Right atrium auricular region (tissue), 2 donors: ENCODE data around the gene UTP11. TPM values are rescaled to one million over a fixed set of nuclear protein-coding genes. Genes with fewer than 3 reads are reported as not detected.
"Not testable (repeated sequence)": the region's sequence is repeated elsewhere in the genome, so short reads cannot be mapped to it uniquely, and the experiment has no call there.

ENCODE experiments used
- DNase-seq: peaks from one replicate; pipeline ENCODE4 v3.0.0-alpha.2; 2019; ENCODE audit warnings: low spot score
- H3K27ac ChIP-seq, 2 donors: fragments of 200-600 bp; sonication (generic); 1 replicate in 1 of 2; 2 replicates in 1 of 2; pipeline ENCODE4 v1.5.1; 2016 to 2019
- H3K27me3 ChIP-seq, 2 donors: fragments of 200-600 bp; sonication (generic); one replicate each; pipeline versions ENCODE4 v1.5.1 to v1.6.0; 2017 to 2019
- H3K36me3 ChIP-seq: fragments of 200-600 bp; sonication (generic); one replicate; pipeline ENCODE4 v1.5.1; 2016
- H3K4me1 ChIP-seq, 2 donors: fragments of 200-600 bp; sonication (generic); one replicate each; pipeline versions ENCODE4 v1.5.1 to v1.6.0; 2017 to 2019
- H3K4me3 ChIP-seq, 2 donors: fragments of 200-600 bp; sonication (generic); 1 replicate in 1 of 2; 2 replicates in 1 of 2; pipeline ENCODE4 v1.5.1; 2017 to 2019; ENCODE audit warnings: mild to moderate bottlenecking in 1 of 2, moderate library complexity in 1 of 2
- H3K9me3 ChIP-seq, 2 donors: fragments of 200-600 bp; sonication (generic); one replicate each; pipeline ENCODE4 v1.5.1; 2019
- total RNA-seq, 2 donors: library from RNA; depleted of rRNA; stranded (reverse); fragments of >200 nt; gene quantifications; one replicate each; pipeline ENCODE4 v1.1.0, GENCODE V29; 2016
- TF ChIP-seq, protein P1 (sequence below), 2 donors: fragments of 200-600 bp; sonication (generic); IDR thresholded peaks; one replicate each; pipeline ENCODE4 v1.5.1; 2019; ENCODE audit warnings: antibody characterized with exemption in 2 of 2

The UTP11 gene, protein sequence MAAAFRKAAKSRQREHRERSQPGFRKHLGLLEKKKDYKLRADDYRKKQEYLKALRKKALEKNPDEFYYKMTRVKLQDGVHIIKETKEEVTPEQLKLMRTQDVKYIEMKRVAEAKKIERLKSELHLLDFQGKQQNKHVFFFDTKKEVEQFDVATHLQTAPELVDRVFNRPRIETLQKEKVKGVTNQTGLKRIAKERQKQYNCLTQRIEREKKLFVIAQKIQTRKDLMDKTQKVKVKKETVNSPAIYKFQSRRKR
- total RNA-seq, result 10 to 100 TPM; 29.2 to 53.7 TPM

DNA sequence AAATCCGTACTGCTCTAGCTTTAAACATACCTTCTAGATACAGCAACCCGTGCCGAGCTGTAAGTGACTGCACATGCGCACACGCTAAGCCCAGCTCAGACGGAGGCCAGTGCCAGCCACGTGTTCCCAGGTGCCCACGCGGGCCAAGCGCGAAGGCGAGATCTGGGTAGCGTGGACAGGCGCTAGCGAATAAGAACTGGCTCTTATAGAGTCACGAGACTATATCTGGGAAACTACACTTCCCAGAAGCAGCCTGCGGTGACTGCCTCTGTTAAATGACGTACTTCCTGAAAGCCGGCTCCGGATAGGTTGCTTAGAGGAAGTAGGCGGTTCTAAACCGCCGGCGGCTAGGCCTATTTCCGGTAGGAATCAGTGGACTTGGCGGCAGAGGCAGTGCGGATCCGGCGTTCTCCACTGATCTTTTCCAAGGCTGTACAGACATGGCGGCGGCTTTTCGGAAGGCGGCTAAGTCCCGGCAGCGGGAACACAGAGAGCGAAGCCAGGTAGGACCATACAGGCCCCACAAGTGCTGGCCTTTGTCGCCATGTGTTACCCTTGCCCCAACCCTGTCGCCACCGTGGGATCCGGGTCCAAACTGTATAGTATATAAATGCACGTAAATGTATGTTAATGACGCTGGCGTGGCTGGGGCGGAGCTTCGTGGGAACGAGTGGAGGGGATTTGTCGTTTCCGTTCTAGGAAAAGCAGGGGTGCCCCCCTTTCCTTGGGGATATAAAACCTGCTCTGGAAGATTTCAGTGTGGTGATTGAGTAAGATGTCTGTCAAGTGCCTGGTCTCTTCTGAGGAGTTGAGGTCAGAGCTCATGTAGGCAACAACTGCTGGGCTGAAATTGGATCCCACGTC, at the start of gene UTP11:
Gene UTP11 (plus strand): TSS at position 372 of the 864 bp plus-strand sequence. CDS start 69 bp downstream, at position 441.
- no peaks in the 10 kb centered on the region for H3K9me3 ChIP-seq
- H3K27me3 ChIP-seq, result no peaks in the 10 kb centered on the region
- peak within 1 kb of the TSS; percentile 86 to 91 for H3K4me3 ChIP-seq
- TF ChIP-seq, protein P1, sequence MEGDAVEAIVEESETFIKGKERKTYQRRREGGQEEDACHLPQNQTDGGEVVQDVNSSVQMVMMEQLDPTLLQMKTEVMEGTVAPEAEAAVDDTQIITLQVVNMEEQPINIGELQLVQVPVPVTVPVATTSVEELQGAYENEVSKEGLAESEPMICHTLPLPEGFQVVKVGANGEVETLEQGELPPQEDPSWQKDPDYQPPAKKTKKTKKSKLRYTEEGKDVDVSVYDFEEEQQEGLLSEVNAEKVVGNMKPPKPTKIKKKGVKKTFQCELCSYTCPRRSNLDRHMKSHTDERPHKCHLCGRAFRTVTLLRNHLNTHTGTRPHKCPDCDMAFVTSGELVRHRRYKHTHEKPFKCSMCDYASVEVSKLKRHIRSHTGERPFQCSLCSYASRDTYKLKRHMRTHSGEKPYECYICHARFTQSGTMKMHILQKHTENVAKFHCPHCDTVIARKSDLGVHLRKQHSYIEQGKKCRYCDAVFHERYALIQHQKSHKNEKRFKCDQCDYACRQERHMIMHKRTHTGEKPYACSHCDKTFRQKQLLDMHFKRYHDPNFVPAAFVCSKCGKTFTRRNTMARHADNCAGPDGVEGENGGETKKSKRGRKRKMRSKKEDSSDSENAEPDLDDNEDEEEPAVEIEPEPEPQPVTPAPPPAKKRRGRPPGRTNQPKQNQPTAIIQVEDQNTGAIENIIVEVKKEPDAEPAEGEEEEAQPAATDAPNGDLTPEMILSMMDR (IDR thresholded peaks at IDR 0.05), result no peak
- H3K4me1 ChIP-seq, result peaks cover 0 to 40% of the 10 kb centered on the region in 2 donors
- H3K36me3 ChIP-seq, result peaks cover 16% of the 10 kb centered on the region
- H3K27ac ChIP-seq, result peak within 1 kb of the TSS; percentile 92
- DNase-seq, result peak; percentile 99

DNA sequence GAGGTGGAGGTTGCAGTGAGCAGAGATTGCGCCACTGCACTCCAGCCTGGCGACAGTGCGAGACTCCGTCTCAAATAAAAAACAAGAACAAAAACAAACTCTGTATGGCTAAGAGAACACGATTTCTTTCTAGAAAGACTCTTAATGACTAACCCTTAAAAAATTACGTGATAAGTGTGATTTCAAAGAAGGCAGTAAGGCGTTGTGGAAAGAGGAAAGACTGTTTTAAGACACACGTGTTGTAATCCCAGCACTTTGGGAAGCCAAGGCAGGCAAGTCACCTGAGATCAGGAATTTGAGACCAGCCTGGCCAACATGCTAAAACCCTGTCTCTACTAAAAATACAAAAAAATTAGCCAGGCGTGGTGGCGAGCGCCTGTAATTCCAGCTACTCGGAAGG, 48.4 kb upstream of the UTP11 start:
- H3K4me3 ChIP-seq, DNase-seq, H3K9me3 ChIP-seq: not testable (repeated sequence)

DNA sequence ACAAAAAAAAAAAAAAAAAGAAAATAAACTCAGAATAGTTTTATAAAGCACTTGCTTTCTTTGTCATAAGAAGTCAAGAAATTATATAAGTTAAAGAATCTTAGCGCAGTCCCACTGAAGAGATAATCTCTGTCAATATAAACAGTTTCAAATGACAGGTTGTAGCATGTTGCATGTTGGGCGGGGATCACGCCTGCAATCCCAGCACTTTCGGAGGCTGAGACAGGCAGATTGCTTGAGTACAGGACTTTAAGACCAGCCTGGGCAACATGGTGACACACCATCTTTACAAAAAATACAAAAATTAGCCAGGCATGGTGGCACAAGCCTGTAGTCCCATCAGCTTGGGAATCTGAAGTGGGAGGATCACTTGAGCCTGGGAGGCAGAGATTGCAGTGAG, 47.2 kb upstream of the UTP11 start:
- TF ChIP-seq, protein P1 (IDR thresholded peaks at IDR 0.05), result no peak
- Histone ChIP-seq H3K4me3 (no peak overlapping the region), H3K36me3 (peaks cover 52% of the 10 kb centered on the region), H3K9me3 (no peaks in the 10 kb centered on the region), H3K27me3 (no peaks in the 10 kb centered on the region), H3K27ac (no peak overlapping the region), H3K4me1 (no peaks in the 10 kb centered on the region)
- no peak for DNase-seq

More for the DNA sequence above, 48.4 kb upstream of the UTP11 start:
- not testable (repeated sequence) for H3K27ac ChIP-seq, H3K27me3 ChIP-seq, H3K4me1 ChIP-seq
- peaks cover 52% of the 10 kb centered on the region for H3K36me3 ChIP-seq

DNA sequence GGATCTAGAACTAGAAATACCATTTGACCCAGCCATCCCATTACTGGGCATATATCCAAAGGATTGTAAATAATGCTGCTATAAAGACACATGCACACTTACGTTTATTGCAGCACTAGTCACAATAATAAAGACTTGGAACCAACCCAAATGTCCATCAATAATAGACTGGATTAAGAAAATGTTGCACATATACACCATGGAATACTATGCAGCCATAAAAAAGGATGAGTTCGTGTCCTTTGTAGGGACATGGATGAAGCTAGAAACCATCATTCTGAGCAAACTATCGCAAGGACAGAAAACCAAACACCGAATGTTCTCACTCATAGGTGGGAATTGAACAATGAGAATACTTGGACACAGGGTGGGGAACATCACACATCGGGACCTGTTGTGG, 38.9 kb upstream of the UTP11 start:
- not testable (repeated sequence) for DNase-seq, H3K27ac ChIP-seq, H3K4me1 ChIP-seq, H3K27me3 ChIP-seq, H3K9me3 ChIP-seq, H3K4me3 ChIP-seq
- peaks cover 67% of the 10 kb centered on the region for H3K36me3 ChIP-seq

DNA sequence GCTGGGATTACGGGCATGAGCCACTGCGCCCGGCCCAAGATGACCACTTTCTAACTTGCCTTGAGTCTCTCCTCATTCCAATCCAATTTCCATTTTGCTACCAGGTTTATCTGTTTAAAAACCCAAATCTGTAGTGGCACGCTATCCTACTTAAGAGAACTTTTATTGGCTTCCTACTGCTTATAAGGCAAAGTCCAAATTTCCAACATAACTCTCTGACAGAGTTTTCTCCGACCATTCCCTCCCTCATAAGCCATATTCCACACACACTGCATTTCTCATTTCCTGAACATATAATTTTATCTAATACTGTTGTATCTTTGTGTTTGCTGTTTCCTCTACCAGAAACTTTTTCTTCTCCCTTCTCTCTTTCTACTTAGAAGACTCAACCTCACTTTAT, 38.0 kb upstream of the UTP11 start:
- H3K4me1 ChIP-seq, result no peaks in the 10 kb centered on the region
- DNase-seq, result no peak
- peaks cover 67% of the 10 kb centered on the region for H3K36me3 ChIP-seq
- no peak overlapping the region for H3K27ac ChIP-seq
- no peak overlapping the region for H3K4me3 ChIP-seq
- no peaks in the 10 kb centered on the region for H3K9me3 ChIP-seq
- TF ChIP-seq, protein P1 (IDR thresholded peaks at IDR 0.05), result no peak
- no peaks in the 10 kb centered on the region for H3K27me3 ChIP-seq

DNA sequence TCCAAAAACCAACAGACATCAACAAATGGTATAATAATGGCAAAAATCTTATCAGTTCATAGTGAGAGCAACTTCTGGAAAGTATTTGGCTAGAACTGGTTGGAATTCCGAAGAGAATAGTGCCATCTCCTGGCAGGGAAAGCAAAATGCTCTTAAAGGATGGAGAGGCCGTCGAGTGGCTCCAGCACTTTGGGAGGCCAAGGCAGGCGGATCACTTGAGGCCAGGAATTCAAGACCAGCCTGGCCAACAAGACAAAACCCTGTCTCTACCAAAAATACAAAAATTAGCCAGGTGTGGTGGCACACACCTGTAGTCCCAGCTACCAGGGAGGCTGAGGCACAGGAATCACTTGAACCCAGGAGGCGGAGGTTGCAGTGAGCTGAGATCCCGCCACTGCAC, 37.5 kb upstream of the UTP11 start:
- not testable (repeated sequence) for H3K4me1 ChIP-seq, H3K27me3 ChIP-seq, H3K4me3 ChIP-seq, H3K27ac ChIP-seq, DNase-seq, H3K9me3 ChIP-seq
- H3K36me3 ChIP-seq, result peaks cover 70% of the 10 kb centered on the region
- TF ChIP-seq, protein P1 (IDR thresholded peaks at IDR 0.05), result peak; percentile 18 to 71
